Putamen (tissue), 1 donor: ENCODE data around the gene CYP3A4.
"Not testable (repeated sequence)": the region's sequence is repeated elsewhere in the genome, so short reads cannot be mapped to it uniquely, and the experiment has no call there.

Experiments used
- DNase-seq: peaks from one replicate; pipeline ENCODE4 v3.0.0-alpha.2; 2016; ENCODE audit warnings: low spot score

The CYP3A4 gene

DNA sequence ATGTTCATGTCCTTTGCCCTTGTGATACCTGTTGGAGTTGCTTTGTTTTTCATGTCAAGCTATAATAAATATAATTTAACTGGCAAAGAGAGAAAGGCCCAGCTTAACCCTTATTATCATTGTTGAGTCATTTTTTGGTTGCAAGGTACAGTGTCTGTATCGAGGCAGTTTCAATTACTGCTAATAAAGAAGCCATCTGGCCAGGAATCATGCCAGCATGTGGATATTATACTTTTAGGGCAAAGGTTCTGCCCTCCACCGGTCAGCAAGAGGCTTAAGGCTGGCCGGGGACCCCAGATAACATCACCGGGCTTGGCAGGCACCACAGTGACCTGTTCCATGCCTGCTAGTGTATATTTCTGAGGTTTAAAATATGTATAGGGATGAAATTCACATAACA lies 9.0 kb upstream of the CYP3A4 start:
- DNase-seq = no peak

- no peak for DNase-seq
Observed at GRCh38 chr7:99791667-99792369, 7.8 kb upstream of the CYP3A4 start.

DNA sequence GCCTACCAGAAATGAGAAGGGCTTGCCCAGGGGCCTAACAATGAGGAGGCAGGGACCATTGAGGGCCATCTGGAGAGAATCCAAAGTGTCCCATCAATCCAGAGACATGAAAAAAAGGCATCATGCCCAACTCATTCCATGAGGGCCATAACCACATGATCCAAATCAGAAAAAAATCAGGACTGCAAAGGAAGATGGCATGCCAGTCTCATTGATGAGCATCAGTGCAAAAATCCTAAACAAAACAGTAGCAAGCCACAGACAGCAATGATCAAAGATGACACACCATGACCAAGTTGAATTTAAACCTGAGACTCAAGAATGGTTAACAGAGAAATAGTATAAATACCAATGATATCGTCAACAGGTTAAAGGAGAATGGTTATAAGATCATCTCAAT lies 7.0 kb upstream of the CYP3A4 start:
- no peak for DNase-seq

GRCh38 chr7:99790407-99790806 lies 6.4 kb upstream of the CYP3A4 start:
- no peak for DNase-seq

- DNase-seq = no peak
Observed at GRCh38 chr7:99789441-99790070, 5.6 kb upstream of the CYP3A4 start.

- DNase-seq = no peak
Observed at GRCh38 chr7:99788554-99788953, 4.6 kb upstream of the CYP3A4 start.

DNA sequence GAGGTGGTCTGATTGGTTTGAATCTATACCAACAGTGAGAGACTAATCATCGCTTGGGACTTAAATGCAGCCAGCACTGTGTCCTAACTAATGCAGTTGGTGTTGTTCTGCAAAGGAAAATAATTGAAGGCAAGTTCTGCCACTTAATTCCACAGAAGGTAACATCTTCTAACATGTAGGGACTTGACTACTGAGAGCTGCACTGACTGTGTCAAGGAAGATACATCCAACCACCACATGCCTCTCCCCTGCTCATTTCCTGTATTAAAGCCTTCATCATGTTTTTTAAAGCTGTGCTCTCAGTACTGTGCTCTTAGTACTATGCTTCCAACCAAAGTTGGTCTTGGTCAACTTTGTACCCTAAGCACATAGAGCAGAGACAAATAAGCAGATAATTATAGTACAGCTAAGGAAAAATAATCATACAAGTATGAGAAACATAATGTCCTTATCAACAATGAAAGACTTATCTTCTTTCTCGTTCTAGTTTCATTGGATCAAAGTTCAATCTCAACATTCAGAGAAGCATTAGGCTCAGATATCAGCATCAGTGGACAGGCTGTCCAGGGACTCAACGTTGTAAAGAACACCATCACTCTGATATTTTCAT lies 2.8 kb upstream of the CYP3A4 start:
- DNase-seq = no peak

GRCh38 chr7:99785654-99786053 lies 1.7 kb upstream of the CYP3A4 start:
- DNase-seq = not testable (repeated sequence)

GRCh38 chr7:99782012-99782953 lies 1.7 kb downstream of the CYP3A4 start:
- no peak for DNase-seq

DNA sequence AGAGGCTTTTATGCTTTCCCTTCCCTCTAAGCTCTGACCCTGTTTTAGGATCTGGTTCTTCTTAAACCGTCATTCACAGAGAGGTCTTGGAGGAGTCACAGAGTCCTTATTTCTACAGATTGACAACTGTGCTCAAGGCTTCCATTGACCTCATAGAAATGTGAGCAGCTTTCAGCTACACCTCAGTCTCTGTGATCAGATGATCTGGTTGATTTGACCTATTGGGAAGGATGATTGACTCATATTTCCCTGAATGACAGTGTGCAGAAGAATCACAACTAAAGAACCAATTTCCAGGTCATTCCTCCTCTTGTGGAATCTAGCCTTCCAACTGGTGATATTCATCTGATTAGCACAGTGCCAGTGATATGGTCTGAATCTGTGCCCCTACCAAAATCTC lies 3.4 kb downstream of the CYP3A4 start:
- DNase-seq = no peak

DNA sequence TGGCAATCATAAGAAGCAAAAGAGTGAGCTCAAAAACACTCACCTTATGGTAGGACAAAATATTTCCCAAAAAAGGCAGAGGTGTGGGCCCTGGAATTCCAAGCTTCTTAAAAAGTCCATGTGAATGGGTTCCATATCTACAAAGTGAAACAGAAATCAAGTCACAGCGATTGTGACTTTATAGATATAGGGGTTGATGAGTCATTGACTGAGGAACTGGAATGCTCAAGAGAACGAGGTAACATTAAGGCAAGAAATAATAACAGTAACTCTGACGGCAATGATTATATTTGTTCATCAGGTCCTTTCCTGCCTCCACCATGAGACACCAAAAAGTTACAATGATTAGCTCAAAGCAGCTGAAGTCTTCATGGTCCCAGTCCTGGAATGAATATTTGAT lies 4.0 kb downstream of the CYP3A4 start:
- no peak for DNase-seq

DNA sequence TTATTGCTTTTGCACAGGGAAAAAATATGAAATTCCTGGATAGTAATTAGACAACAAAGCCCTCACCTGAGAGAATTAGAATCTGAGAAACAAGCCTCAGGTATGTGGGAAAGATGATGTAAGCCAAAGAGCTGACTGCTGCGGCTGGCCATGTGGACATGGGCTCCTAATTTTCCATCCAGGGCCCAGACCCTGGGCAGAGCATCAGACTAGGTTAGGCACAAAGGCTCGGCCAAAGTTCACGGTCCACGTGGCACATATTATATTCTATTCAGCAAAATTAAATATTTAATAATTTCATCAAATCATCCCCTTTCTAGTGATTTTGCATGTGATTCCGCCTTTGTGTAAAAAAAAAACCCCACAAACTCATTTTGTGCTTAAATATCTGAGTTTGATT lies 5.1 kb downstream of the CYP3A4 start:
- DNase-seq = no peak

GRCh38 chr7:99773395-99773794 lies 10.6 kb downstream of the CYP3A4 start:
- not testable (repeated sequence) for DNase-seq

DNA sequence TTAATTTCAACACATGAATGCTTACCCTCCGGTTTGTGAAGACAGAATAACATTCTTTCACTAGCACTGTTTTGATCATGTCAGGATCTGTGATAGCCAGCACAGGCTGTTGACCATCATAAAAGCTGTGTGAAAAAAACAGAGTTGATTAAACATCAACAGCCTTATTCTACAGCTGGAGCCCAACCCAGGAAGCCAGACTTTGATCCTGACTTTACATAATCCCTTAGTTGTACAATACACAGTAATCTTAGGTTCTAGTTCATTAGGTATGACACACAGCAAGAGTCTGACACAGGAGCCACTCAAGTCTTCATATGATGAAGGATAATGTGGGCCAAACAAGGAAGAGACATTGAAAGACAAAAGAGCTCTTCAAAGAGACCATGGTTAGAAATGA lies 11.4 kb downstream of the CYP3A4 start:
- no peak for DNase-seq

- not testable (repeated sequence) for DNase-seq
Observed at GRCh38 chr7:99769494-99769893, 14.5 kb downstream of the CYP3A4 start.

- no peak for DNase-seq
Observed at GRCh38 chr7:99768471-99768870, 15.5 kb downstream of the CYP3A4 start.

DNA sequence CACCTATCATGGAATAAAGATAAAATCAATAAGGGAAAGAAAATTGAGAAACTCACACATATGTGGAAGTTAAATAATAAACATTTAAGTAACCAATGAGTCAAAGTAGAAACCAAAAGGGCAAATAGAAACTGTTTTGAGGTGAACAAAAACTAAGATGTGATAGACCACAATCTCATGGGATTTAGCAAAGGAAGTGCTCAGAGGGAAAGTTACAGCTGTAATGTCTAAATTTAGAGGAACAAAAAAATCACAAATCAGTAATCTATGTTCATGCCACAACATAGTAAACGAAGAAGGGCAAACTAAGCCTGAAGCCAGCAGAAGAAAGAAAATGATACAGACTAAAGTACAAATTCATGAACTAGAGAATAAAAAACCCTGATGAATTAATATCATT lies 16.3 kb downstream of the CYP3A4 start:
- DNase-seq = no peak

- no peak for DNase-seq
Observed at GRCh38 chr7:99766484-99767099, 17.4 kb downstream of the CYP3A4 start.

GRCh38 chr7:99764478-99764877 lies 19.5 kb downstream of the CYP3A4 start:
- DNase-seq = no peak

- no peak for DNase-seq
Observed at GRCh38 chr7:99762680-99763327, 21.2 kb downstream of the CYP3A4 start.

DNA sequence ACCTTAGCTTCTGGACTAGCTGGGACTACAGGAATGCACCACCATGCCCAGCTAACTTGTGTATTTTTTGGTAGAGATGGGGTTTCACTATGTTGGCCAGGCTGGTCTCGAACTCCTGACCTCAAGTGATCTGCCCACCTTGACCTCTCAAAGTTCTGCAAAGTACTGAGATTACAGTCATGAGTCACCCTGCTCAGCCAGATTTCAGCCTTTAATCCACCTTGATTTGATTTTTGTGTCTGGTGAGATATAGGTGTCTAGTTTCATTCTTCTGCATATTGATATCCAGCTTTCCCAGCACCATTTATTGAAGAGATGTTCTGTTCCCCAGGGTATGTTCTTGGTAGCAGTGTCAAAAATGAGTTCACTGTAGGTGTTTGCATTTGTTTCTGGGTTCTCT lies 28.9 kb downstream of the CYP3A4 start:
- DNase-seq = no peak
